Fibroblast of peridontal ligament (primary cell): Measurements from ENCODE around the gene ZFR2.
"Not testable (repeated sequence)": the region's sequence is repeated elsewhere in the genome, so short reads cannot be mapped to it uniquely, and the experiment has no call there.

Experiments
- DNase-seq: peaks from one replicate; pipeline ENCODE4 v3.0.0-alpha.2; 2010; ENCODE audit errors: extremely low read depth

ZFR2 gene

GRCh38 chr19:3771000-3771905 is 97.6 kb downstream of the ZFR2 start:
- no peak for DNase-seq

DNA sequence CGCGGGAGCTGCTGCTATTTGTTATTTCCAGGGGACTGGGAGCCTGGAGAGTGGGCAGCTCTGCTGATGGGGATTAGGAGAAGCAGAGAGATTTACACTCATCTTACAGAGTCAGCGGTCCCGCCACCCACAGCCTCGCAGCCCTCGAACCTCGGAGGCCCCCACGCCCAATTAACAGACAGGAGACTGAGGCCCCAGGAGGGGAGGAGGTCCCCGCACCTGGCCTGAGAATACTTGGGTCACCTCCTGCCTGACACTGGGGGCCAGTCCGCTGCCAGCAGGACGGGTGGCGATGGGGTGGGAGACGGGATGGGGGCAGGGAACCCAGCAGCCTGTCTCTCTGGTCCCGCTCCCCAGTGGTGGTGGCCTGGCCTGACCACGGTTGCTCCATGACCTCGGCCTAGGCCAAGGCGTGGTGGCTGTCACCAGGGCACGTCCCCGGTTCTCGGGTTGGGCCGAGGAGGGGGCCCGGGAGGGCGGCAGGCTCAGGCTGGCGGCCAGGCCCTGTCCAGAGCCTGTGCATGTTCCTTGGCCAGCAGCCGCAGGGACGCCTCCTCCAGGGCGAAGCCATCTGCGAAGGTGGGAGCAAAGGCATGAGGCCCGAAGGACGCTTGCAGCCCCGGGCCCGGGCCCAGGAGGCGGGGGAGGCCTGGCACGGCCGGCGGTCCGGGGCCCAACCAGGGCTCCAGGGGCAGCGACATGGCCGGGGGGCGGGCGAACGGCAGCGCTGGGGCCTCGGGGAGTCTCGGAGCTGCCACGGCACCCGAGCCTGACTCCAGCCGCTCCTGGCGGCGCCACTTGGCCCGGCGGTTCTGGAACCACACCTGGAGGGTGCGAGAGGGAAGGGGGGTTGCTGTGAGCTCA is 98.5 kb downstream of the ZFR2 start:
- no peak for DNase-seq

DNA sequence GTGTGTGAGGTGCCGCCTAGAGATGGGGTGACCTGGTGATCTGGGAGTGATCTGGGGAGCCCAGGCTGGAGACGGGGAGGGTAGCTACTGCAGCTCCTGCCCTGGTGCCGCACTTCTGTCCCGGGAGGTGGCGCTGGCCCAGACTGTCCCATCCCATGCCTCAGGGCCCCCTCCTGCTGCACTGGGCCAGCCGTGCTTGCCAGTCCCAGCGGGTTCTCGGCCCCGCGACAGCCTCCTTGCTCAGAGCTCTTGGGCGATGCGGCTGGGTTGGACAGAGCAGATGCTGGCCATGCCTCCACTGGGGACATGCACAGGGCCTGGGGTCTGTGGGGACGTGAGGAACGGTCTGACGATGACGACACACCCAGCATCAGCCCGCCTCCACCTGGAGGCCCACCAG is 99.3 kb downstream of the ZFR2 start:
- DNase-seq, result no peak

DNA sequence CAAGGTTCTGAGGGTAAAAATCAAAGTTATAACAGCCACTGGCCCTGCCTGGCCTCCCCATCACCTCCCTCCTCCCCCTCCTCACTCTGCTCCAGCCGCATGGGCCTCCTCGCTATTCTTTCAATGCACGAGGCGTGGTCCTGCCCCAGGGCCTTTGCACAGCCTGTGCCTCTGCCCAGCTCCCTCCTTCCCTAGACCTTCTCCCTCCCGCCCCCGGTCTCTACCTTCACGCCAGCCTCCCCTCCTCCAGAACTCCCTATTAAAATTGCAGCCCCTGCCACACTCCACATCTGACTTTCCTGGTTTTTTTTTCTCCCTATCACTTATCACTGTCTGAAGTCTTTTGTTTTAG is 100.1 kb downstream of the ZFR2 start:
- DNase-seq, result no peak

DNA sequence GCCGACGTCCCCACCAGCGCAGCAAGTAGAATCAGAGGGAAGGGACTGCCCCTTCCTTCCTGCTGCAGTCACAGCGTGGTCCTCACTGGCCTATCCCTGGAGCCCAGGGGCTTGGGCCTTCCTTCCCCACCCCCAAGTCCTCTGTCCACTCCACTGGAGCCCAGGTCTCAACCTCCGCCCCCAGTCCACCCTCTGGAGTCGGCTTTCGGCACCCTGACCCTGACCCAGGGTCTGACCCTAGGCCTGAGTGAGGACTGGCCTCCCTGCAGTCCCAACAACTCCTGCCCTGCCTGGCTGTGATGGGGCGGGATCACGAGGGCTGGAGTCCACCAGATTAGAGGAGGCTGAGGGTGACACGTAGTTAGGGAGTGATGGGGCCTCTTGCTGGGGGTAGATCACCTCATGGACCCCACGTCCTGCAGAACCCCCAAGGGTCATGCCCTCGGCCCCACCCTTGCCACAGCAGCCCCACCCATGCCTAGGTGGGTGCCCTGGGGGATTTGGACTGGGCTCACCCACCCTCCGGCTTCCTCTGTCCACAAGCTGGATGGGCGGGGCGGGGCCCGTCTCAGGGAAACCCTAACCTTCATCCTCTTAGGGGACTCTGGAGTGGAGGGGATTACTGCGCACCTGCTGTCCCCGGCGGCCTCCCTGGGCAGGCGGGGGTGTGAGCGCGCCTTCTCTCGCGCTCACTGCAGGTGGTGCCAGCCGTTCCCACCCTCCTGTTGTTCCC is 100.7 kb downstream of the ZFR2 start:
- no peak for DNase-seq

DNA sequence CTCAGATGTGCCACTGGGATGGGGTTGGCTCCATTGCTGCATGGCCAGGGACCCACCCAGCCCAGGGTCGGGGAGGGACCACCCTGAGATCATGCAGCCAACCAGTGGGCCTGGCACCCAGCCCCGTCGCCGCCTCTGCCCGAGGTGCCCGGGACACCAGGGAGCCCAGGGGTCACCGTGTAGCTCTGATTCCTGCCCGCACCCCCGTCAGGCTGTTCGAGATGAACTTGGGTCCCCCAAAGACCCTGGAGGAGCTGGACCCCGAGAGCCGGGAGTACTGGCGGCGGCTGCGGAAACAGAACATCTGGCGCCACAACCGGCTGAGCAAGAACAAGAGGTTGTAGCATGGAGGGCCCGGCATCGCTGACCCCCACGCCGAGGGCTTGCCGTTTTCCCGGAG is 101.8 kb downstream of the ZFR2 start:
- DNase-seq, result no peak

DNA sequence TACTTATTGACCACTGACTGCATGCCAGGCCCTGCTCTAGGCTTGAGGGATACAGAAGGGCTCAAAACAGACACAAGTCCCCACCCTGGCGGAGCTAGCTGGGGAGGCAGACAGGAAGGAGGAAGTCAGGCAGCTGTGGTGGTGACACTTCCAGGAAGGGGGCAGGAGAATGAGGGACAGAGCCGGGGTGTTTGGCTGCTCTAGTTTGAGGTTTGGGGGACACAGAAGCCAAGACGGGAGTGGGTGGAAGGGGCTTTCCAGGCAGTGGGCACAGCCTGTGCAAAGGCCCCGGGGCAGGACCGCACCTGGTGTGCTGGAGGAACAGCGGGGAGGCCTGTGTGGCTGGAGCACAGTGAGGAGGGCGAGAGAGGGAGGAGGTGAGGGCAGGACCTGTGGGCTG is 102.3 kb downstream of the ZFR2 start:
- DNase-seq, result no peak

GRCh38 chr19:3765757-3766156 is 103.1 kb downstream of the ZFR2 start:
- DNase-seq, result not testable (repeated sequence)

DNA sequence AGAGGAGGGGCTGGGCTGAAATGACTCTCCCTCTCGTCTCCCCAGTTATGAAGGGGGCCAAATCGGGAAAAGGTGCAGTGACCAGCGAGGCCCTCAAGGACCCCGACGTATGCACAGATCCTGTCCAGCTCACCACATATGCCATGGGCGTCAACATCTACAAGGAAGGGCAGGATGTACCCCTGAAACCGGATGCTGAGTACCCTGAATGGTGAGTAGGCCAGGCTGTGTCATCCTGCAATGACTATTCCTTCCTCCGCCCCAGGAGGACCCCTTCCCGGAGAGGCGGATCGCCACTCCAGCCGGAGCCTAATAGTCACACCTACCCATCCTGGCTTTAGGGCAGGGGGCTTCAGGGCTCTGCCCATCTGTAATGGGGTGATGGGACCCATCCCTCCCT is 103.7 kb downstream of the ZFR2 start:
- no peak for DNase-seq

- peak; percentile 99 for DNase-seq
These were observed 106.1 kb downstream of the ZFR2 start, which contains the start of gene MRPL54 for GRCh38 chr19:3762501-3763459. Gene MRPL54 (plus strand): TSS chr19:3762682. CDS start chr19:3762701, 19 bp downstream.

- DNase-seq, result no peak
These were observed 106.7 kb downstream of the ZFR2 start for GRCh38 chr19:3762130-3762473.

- DNase-seq, result peak; percentile 81
These were observed 107.3 kb downstream of the ZFR2 start, which contains the start of gene APBA3 for GRCh38 chr19:3761382-3762129. Gene APBA3 (minus strand): TSS chr19:3761692. CDS start chr19:3760264, 1,428 bp downstream.

GRCh38 chr19:3760871-3761361 is 107.9 kb downstream of the ZFR2 start:
- peak; percentile 8 for DNase-seq

DNA sequence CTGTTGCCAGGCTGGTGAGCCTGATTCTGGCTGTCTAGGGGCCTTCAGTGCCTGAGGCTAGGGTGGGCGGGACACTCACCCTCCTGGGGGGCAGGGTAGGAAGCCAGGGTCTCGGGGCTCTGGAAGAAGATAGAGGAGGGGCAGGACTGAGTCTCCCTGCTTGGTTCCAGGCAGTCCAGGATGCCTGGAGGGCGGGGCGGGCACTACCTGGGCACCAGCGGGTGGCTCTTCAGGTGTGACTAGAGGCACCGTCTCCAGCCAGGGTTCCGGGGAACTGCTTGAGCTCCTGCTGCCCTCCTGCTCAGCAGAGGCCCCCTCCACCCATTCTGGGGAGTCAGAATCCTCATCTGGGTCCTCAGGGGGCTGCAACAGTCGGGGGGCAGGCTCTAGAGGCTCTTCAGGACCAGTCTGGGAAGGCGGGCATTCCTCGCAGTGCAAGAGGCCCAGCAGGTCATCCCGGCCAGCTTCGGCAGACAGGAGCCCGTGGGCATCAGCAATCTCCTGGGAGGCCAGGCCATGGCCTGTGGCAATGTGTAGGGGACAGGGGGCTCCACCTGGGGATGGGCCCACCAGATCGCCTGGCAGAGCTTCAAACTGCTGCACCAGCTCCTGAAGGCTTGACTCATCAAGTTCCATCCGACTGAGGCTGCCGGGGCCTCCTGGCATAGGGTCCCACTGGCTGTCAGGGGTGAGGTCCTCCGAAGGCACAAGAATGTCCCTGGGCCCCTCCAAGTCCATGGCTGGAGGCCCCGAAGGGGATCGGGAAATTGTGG is 109.2 kb downstream of the ZFR2 start:
- DNase-seq, result no peak

GRCh38 chr19:3758297-3758696 is 110.5 kb downstream of the ZFR2 start:
- not testable (repeated sequence) for DNase-seq

DNA sequence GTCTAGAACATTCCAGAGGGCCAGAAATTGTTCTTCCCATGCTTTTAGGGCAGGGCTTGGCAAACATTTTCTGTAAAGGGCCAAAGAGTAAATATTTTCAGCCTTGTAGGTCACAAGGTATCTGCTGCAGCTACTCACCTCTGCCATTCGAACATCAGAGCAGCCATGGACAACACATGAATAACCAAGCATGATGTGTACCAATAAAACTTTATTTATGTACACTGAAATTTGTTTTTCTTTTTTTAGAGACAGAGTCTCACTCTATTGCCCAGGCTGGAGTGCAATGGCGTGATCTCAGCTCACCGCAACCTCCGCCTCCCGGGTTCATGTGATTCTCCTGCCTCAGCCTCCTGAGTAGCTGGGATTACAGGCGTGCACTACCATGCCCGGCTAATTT is 111.1 kb downstream of the ZFR2 start:
- not testable (repeated sequence) for DNase-seq
